H9 (cell line): ENCODE measurements around the gene C6orf47. TPM values are rescaled to one million over a fixed set of nuclear protein-coding genes. Genes with fewer than 3 reads are reported as not detected.
A peak's percentile ranks its signal among the peaks of the same experiment; 100 is the strongest.

Experiments used
- DNase-seq: peaks from one replicate; pipeline ENCODE4 v3.0.0-alpha.2; 2017
- H2AFZ ChIP-seq: one replicate; pipeline ENCODE4 v1.6.1; 2013; ENCODE audit warnings: mild to moderate bottlenecking, low read length, control low read depth, moderate library complexity
- H2AK5ac ChIP-seq: 2 replicates; pipeline ENCODE4 v1.6.1; 2013; ENCODE audit warnings: low read length, control low read depth, mixed read lengths; ENCODE audit not compliant: insufficient read length
- H2BK120ac ChIP-seq: one replicate; pipeline ENCODE4 v1.6.1; 2013; ENCODE audit warnings: low read depth, mild to moderate bottlenecking, low read length, control low read depth, inconsistent platforms; ENCODE audit not compliant: poor library complexity, severe bottlenecking
- H2BK12ac ChIP-seq: 2 replicates; pipeline ENCODE4 v1.6.1; 2013; ENCODE audit warnings: low read length, control low read depth, mixed read lengths, low read depth; ENCODE audit not compliant: insufficient read length
- H2BK15ac ChIP-seq: 2 replicates; pipeline ENCODE4 v1.6.1; 2013; ENCODE audit warnings: low read depth, low read length, control low read depth
- H2BK20ac ChIP-seq: one replicate; pipeline ENCODE4 v1.6.1; 2013; ENCODE audit warnings: low read depth, mild to moderate bottlenecking, low read length, control low read depth, inconsistent platforms; ENCODE audit not compliant: poor library complexity, severe bottlenecking
- H2BK5ac ChIP-seq: 2 replicates; pipeline ENCODE4 v1.6.1; 2013; ENCODE audit warnings: low read length, control low read depth, mixed read lengths; ENCODE audit not compliant: insufficient read length
- H3K14ac ChIP-seq: 2 replicates; pipeline ENCODE4 v1.6.1; 2013; ENCODE audit warnings: low read length, control low read depth; ENCODE audit not compliant: insufficient read depth
- H3K18ac ChIP-seq: 2 replicates; pipeline ENCODE4 v1.6.1; 2013; ENCODE audit warnings: low read depth, mild to moderate bottlenecking, mixed read lengths, low read length, control low read depth; ENCODE audit not compliant: insufficient read length
- H3K23ac ChIP-seq: 2 replicates; pipeline ENCODE4 v1.6.1; 2013; ENCODE audit warnings: low read length, control low read depth, mixed read lengths, low read depth; ENCODE audit not compliant: insufficient read length
- H3K23me2 ChIP-seq: 2 replicates; pipeline ENCODE4 v1.6.1; 2013; ENCODE audit warnings: low read depth, mild to moderate bottlenecking, mixed read lengths, low read length, control low read depth; ENCODE audit not compliant: insufficient read length, poor library complexity, severe bottlenecking
- H3K27ac ChIP-seq: 2 replicates; pipeline ENCODE4 v1.5.1; 2013; ENCODE audit warnings: low read length, control low read depth, mixed read lengths, low read depth; ENCODE audit not compliant: insufficient read length
- H3K27me3 ChIP-seq: 2 replicates; pipeline ENCODE4 v1.6.1; 2013; ENCODE audit warnings: low read length, control low read depth, inconsistent platforms; ENCODE audit not compliant: insufficient read depth
- H3K4ac ChIP-seq: 2 replicates; pipeline ENCODE4 v1.6.1; 2013; ENCODE audit warnings: low read depth, mild to moderate bottlenecking, control low read depth, inconsistent platforms, low read length, moderate library complexity
- H3K4me1 ChIP-seq: 2 replicates; pipeline ENCODE4 v1.6.1; 2013; ENCODE audit warnings: low read length, control low read depth, inconsistent platforms; ENCODE audit not compliant: insufficient read depth
- H3K4me2 ChIP-seq: 2 replicates; pipeline ENCODE4 v1.6.1; 2013; ENCODE audit warnings: low read length, control low read depth, mixed read lengths; ENCODE audit not compliant: insufficient read length, insufficient read depth
- H3K56ac ChIP-seq: 2 replicates; pipeline ENCODE4 v1.6.1; 2013; ENCODE audit warnings: low read depth, mild to moderate bottlenecking, mixed read lengths, low read length, control low read depth; ENCODE audit not compliant: insufficient read length
- H3K79me1 ChIP-seq: 2 replicates; pipeline ENCODE4 v1.6.1; 2013; ENCODE audit warnings: low read depth, mild to moderate bottlenecking, moderate library complexity, low read length, control low read depth, inconsistent platforms; ENCODE audit not compliant: insufficient read depth, poor library complexity, severe bottlenecking
- H3K79me2 ChIP-seq: 2 replicates; pipeline ENCODE4 v1.6.1; 2013; ENCODE audit warnings: low read length, control low read depth, inconsistent platforms; ENCODE audit not compliant: insufficient read depth
- H3K9ac ChIP-seq: 2 replicates; pipeline ENCODE4 v1.6.1; 2013; ENCODE audit warnings: low read length, control low read depth, mixed read lengths; ENCODE audit not compliant: insufficient read length; ENCODE audit errors: extremely low read depth
- H3K9me3 ChIP-seq: one replicate; pipeline ENCODE4 v1.6.1; 2013; ENCODE audit warnings: low read depth, low read length, inconsistent platforms; ENCODE audit not compliant: control insufficient read depth
- H3T11ph ChIP-seq: one replicate; pipeline ENCODE4 v1.6.1; 2013; ENCODE audit warnings: mild to moderate bottlenecking, low read length, control low read depth, inconsistent platforms
- H4K20me1 ChIP-seq: one replicate; pipeline ENCODE4 v1.6.1; 2013; ENCODE audit not compliant: control insufficient read depth, insufficient read length, insufficient read depth
- H4K5ac ChIP-seq: 2 replicates; pipeline ENCODE4 v1.6.1; 2013; ENCODE audit warnings: low read depth, mild to moderate bottlenecking, mixed read lengths, low read length, control low read depth; ENCODE audit not compliant: insufficient read length
- H4K8ac ChIP-seq: replicated peaks from 2 replicates; pipeline ENCODE4 v1.6.1; 2013; ENCODE audit warnings: low read length, control low read depth, mixed read lengths, low read depth; ENCODE audit not compliant: insufficient read length
- H4K91ac ChIP-seq: 2 replicates; pipeline ENCODE4 v1.6.1; 2013; ENCODE audit warnings: low read depth, mild to moderate bottlenecking, moderate library complexity, mixed read lengths, low read length, control low read depth; ENCODE audit not compliant: insufficient read length
- H3K27ac Mint-ChIP-seq, 3 experiments: 2 replicates in 2 of 3; 3 replicates in 1 of 3; pipeline ENCODE4 v1.8.0; 2020 to 2021; ENCODE audit warnings: mixed read lengths in 3 of 3, mild to moderate bottlenecking in 1 of 3, moderate library complexity in 1 of 3
- H3K27me3 Mint-ChIP-seq: 2 replicates; pipeline ENCODE4 v1.8.0; 2021; ENCODE audit warnings: low read depth, mild to moderate bottlenecking, moderate library complexity, mixed read lengths
- H3K36me3 Mint-ChIP-seq, 3 experiments: 2 replicates in 2 of 3; 3 replicates in 1 of 3; pipeline ENCODE4 v1.8.0; 2020 to 2021; ENCODE audit warnings: low read depth in 3 of 3, mixed read lengths in 3 of 3; ENCODE audit not compliant: insufficient read depth in 1 of 3
- H3K4me1 Mint-ChIP-seq, 2 experiments: 2 replicates each; pipeline ENCODE4 v1.8.0; 2020; ENCODE audit warnings: mixed read lengths in 2 of 2
- H3K4me3 Mint-ChIP-seq, 2 experiments: 2 replicates in 1 of 2; 3 replicates in 1 of 2; pipeline ENCODE4 v1.8.0; 2020 to 2021; ENCODE audit warnings: mild to moderate bottlenecking in 2 of 2, mixed read lengths in 2 of 2, moderate library complexity in 1 of 2
- H3K9me3 Mint-ChIP-seq, 2 experiments: 2 replicates in 1 of 2; 3 replicates in 1 of 2; pipeline ENCODE4 v1.8.0; 2020; ENCODE audit warnings: mild to moderate bottlenecking in 2 of 2, mixed read lengths in 2 of 2, moderate library complexity in 1 of 2
- whole genome bisulfite sequencing: extraction: QIAGEN DNeasy Blood & Tissue Kit; methylation state at CpG from one replicate; pipeline ENCODE4 v1.1.7; 2013; ENCODE audit warnings: missing lambda C conversion rate, low lambda C conversion rate, mixed read lengths; ENCODE audit not compliant: insufficient read length; ENCODE audit errors: extremely low coverage; 5-methylcytosine and 5-hydroxymethylcytosine counted together
- total RNA-seq: library from RNA; stranded (reverse); gene quantifications from 2 replicates; pipeline ENCODE4 v1.2.1, GENCODE V29; 2021
- TF ChIP-seq, protein P1 (sequence below): fragments of 200-600 bp; sonication (generic); conservative IDR thresholded peaks from 3 replicates; pipeline ENCODE4 v1.8.0; 2021; ENCODE audit warnings: antibody characterized with exemption, mild to moderate bottlenecking

C6orf47 gene
- total RNA-seq, 1 experiment from 2014 or later: 19.0 TPM

GRCh38 chr6:31641370-31641769, 19.2 kb downstream of the C6orf47 start:
- no peaks in the 10 kb centered on the region for H3K4me1 Mint-ChIP-seq
- Histone ChIP-seq H3K14ac (no peak overlapping the region), H3K4me1 (no peaks in the 10 kb centered on the region), H3K27ac (no peak overlapping the region), H3K4me2 (no peak overlapping the region), H2AFZ (no peak overlapping the region), H4K20me1 (peaks cover 2% of the 10 kb centered on the region), H3K56ac (no peak overlapping the region), H2BK12ac (no peak overlapping the region), H3K79me1 (no peaks in the 10 kb centered on the region), H3K4ac (no peak overlapping the region), H2BK5ac (no peak overlapping the region), H2AK5ac (no peak overlapping the region), H4K91ac (no peak overlapping the region), H3K27me3 (no peaks in the 10 kb centered on the region), H4K8ac (no peak overlapping the region), H3K23me2 (no peaks in the 10 kb centered on the region), H2BK15ac (no peak overlapping the region), H4K5ac (no peak overlapping the region), H3T11ph (no peak overlapping the region), H3K79me2 (no peaks in the 10 kb centered on the region), H3K9me3 (no peaks in the 10 kb centered on the region), H3K9ac (no peak overlapping the region), H2BK20ac (no peak overlapping the region), H3K18ac (no peak overlapping the region), H3K23ac (no peak overlapping the region), H2BK120ac (no peak overlapping the region)
- H3K4me3 Mint-ChIP-seq: no peak overlapping the region
- H3K9me3 Mint-ChIP-seq: no peaks in the 10 kb centered on the region
- DNase-seq: no peak
- H3K27me3 Mint-ChIP-seq: no peaks in the 10 kb centered on the region
- TF ChIP-seq, protein P1, sequence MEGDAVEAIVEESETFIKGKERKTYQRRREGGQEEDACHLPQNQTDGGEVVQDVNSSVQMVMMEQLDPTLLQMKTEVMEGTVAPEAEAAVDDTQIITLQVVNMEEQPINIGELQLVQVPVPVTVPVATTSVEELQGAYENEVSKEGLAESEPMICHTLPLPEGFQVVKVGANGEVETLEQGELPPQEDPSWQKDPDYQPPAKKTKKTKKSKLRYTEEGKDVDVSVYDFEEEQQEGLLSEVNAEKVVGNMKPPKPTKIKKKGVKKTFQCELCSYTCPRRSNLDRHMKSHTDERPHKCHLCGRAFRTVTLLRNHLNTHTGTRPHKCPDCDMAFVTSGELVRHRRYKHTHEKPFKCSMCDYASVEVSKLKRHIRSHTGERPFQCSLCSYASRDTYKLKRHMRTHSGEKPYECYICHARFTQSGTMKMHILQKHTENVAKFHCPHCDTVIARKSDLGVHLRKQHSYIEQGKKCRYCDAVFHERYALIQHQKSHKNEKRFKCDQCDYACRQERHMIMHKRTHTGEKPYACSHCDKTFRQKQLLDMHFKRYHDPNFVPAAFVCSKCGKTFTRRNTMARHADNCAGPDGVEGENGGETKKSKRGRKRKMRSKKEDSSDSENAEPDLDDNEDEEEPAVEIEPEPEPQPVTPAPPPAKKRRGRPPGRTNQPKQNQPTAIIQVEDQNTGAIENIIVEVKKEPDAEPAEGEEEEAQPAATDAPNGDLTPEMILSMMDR: no peak
- peak overlapping the region in 1 of 3 experiments; percentile 73; a peak in 1 of 7 replicates for H3K27ac Mint-ChIP-seq
- WGBS: no CpG with 5 or more reads among the region's 4 CpGs
- H3K36me3 Mint-ChIP-seq: peaks cover 45 to 89% (median 82%) of the 10 kb centered on the region in 3 experiments
